ENCODE data around the gene FOXB1. TPM values are rescaled to one million over a fixed set of nuclear protein-coding genes. Genes with fewer than 3 reads are reported as not detected.

The FOXB1 gene
- not detected in 2 replicates for total RNA-seq

DNA sequence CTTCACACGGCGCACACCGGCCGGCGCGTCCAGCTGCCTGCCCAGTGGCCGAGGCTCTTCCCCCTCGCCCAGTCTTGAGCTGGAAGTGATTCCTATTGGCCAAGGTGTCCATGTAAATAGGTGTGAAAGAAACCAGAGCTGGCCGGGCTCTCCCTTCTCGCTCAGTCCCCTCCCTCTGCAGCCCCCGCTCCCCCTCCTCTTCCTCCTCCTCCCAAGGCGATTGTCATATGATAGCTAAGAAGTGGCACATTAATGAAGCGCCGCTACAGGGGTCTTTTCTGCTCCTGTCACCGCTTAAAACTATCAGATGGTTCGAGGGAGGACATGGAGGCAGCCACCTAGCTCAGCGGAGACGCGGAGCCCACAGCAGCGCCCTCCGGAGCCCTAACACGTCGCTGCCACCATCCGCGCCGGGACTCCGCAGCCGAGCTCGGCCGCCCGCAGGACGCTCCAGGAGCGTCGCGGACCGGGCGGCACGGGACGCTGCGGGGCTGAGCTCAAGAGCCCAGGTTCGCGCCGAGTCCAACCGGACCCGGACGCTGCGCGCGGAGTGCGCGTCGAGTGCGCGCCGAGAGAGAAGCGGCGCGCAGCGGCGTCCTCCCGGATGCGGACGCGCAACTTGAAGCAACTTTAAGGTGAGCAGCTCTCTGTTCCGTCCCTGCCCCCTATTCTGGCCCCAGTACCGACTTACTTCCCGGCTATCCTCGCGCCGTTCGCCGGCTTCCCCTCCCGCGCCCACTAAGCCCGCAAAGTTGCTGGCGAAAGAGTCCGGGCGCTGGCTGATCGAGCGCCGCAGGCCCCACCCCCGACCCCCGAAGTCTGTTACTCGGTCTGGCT is at the start of gene FOXB1:
FOXB1 (plus strand) TSS at position 303 of the 837 bp plus-strand sequence. CDS start 653 bp downstream, outside the sequence.
- DNase-seq (ENCODE audit: low read depth), result no peak
- no peak for TF ChIP-seq CTCF (IDR thresholded peaks at IDR 0.05; ENCODE audit: insufficient read depth, low read depth, low read length)
- no peak within 1 kb of the TSS for H3K4me3 ChIP-seq (ENCODE audit: low read depth, low read length)

- no peak for DNase-seq (ENCODE audit: low read depth)
- no peak overlapping the region for H3K4me3 ChIP-seq (ENCODE audit: low read depth, low read length)
- TF ChIP-seq CTCF (IDR thresholded peaks at IDR 0.05; ENCODE audit: insufficient read depth, low read depth, low read length), result no peak
Observed at GRCh38 chr15:59958288-59958687, 45.8 kb upstream of the FOXB1 start.

DNA sequence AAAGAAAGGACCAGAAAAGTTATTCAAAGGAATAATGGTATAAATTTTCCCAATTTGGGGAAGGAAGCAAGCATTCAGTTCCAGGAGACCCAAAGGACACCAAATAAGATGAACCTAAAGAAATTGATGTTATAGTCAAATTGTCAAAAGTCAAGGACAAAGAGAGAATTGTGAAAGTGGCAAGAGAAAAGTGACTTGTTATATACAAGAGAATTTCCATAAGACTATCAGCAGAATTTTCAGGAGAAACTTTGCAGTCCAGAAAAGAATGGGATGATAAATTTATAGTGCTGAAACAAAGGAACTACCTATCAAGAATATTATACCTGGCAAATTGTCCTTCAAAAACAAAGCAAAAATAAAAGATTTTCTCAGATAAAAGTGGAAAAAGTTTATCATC is 43.8 kb upstream of the FOXB1 start:
- no peak overlapping the region for H3K4me3 ChIP-seq (ENCODE audit: low read depth, low read length)
- TF ChIP-seq CTCF (IDR thresholded peaks at IDR 0.05; ENCODE audit: insufficient read depth, low read depth, low read length), result no peak
- DNase-seq (ENCODE audit: low read depth), result no peak

DNA sequence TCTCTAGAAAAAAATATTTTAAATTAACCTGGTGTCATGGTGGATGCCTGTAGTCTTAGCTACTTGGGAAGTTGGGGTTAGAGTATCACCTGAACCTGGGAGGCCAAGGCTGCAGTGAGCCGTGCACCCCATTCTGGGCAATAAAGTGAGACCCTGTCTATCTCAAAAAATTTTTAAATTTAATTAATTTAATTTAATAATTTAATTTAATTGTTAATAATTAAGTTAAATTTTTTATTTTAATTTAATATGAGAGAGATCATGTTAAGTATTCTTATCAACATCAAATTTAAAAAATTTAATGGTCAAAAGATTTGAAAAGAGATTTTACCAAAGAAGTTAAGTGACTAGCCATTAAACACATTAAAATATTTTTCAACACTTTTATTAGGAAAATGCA is 40.8 kb upstream of the FOXB1 start:
- no peak for DNase-seq (ENCODE audit: low read depth)
- H3K4me3 ChIP-seq (ENCODE audit: low read depth, low read length), result no peak overlapping the region
- TF ChIP-seq CTCF (IDR thresholded peaks at IDR 0.05; ENCODE audit: insufficient read depth, low read depth, low read length), result no peak

DNA sequence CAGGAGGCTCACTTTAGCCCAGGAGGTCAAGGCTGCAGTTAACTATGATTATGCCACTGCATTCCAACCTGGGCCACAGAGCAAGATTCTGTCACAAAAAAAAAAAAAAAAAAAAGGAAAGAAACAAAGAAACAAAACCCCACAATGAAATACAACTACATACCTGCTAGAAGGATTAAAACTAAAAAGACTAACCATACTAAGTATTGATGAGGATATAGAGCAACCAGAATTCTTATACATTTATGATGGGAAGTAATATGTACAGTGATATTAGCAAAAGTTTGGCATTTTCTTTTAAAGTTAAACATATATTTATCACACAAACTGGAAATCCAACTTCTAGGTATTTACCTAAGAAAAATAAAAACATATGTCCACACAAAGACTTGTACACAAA is 40.2 kb upstream of the FOXB1 start:
- no peak overlapping the region for H3K4me3 ChIP-seq (ENCODE audit: low read depth, low read length)
- TF ChIP-seq CTCF (IDR thresholded peaks at IDR 0.05; ENCODE audit: insufficient read depth, low read depth, low read length), result no peak
- DNase-seq (ENCODE audit: low read depth), result no peak

- no peak for DNase-seq (ENCODE audit: low read depth)
- no peak overlapping the region for H3K4me3 ChIP-seq (ENCODE audit: low read depth, low read length)
- TF ChIP-seq CTCF (IDR thresholded peaks at IDR 0.05; ENCODE audit: insufficient read depth, low read depth, low read length), result no peak
Observed at GRCh38 chr15:59965741-59966140, 38.4 kb upstream of the FOXB1 start.

All from fibroblast of villous mesenchyme (primary cell).